ENCODE measurements around the gene CHAT.

Gene CHAT

GRCh38 chr10:49612513-49613164 is 1.2 kb upstream of the CHAT start:
- no peak for DNase-seq (ENCODE audit: low read depth in 2 of 2)

GRCh38 chr10:49613165-49613881 is 514 bp upstream of the CHAT start:
- DNase-seq (ENCODE audit: low read depth in 2 of 2) = no peak

- DNase-seq (ENCODE audit: low read depth in 2 of 2) = no peak
These were observed 683 bp downstream of the CHAT start for GRCh38 chr10:49614242-49615198.

- DNase-seq (ENCODE audit: low read depth in 2 of 2) = no peak
These were observed 1.4 kb downstream of the CHAT start for GRCh38 chr10:49615213-49615612.

- no peak for DNase-seq (ENCODE audit: low read depth in 2 of 2)
These were observed 1.9 kb downstream of the CHAT start for GRCh38 chr10:49615721-49616120.

- no peak for DNase-seq (ENCODE audit: low read depth in 2 of 2)
These were observed 2.7 kb downstream of the CHAT start for GRCh38 chr10:49616421-49617101.

GRCh38 chr10:49617121-49618020 is 3.5 kb downstream of the CHAT start:
- DNase-seq (ENCODE audit: low read depth in 2 of 2) = no peak

- DNase-seq (ENCODE audit: low read depth in 2 of 2) = no peak
These were observed 5.0 kb downstream of the CHAT start for GRCh38 chr10:49618821-49619220.

GRCh38 chr10:49619613-49620012 is 5.8 kb downstream of the CHAT start:
- DNase-seq (ENCODE audit: low read depth in 2 of 2) = no peak

- DNase-seq (ENCODE audit: low read depth in 2 of 2) = no peak
These were observed 6.5 kb downstream of the CHAT start for GRCh38 chr10:49620286-49620810.

GRCh38 chr10:49620841-49621378 is 7.1 kb downstream of the CHAT start:
- no peak for DNase-seq (ENCODE audit: low read depth in 2 of 2)

- no peak for DNase-seq (ENCODE audit: low read depth in 2 of 2)
These were observed 7.7 kb downstream of the CHAT start for GRCh38 chr10:49621561-49621960.

GRCh38 chr10:49622426-49623425 is 8.9 kb downstream of the CHAT start:
- DNase-seq (ENCODE audit: low read depth in 2 of 2) = no peak

- DNase-seq (ENCODE audit: low read depth in 2 of 2) = no peak
These were observed 10.8 kb downstream of the CHAT start for GRCh38 chr10:49624629-49625028.

GRCh38 chr10:49625411-49625810 is 11.6 kb downstream of the CHAT start:
- no peak for DNase-seq (ENCODE audit: low read depth in 2 of 2)

- DNase-seq (ENCODE audit: low read depth in 2 of 2) = no peak
These were observed 13.2 kb downstream of the CHAT start for GRCh38 chr10:49627038-49627437.

GRCh38 chr10:49627644-49628247 is 13.9 kb downstream of the CHAT start:
- DNase-seq (ENCODE audit: low read depth in 2 of 2) = no peak

- DNase-seq (ENCODE audit: low read depth in 2 of 2) = no peak
These were observed 14.8 kb downstream of the CHAT start for GRCh38 chr10:49628599-49628998.

Data from stimulated activated CD4-positive, alpha-beta T cell treated with anti-CD3 and anti-CD28 coated beads, Interleukin-12 subunit alpha, Interleukin-12 subunit beta, amount 100 ng/mL, for 24 hours (primary cell).